Measurements from ENCODE around the gene POMGNT2. TPM values are rescaled to one million over a fixed set of nuclear protein-coding genes. Genes with fewer than 3 reads are reported as not detected.

POMGNT2 gene
- total RNA-seq (2.3 and 2.8 TPM in 2 replicates), polyA plus RNA-seq (3.1 and 4.3 TPM in 2 replicates), polyA minus RNA-seq (4.9 and 5.6 TPM in 2 replicates)
- 2.5 TPM for total RNA-seq (2013)

DNA sequence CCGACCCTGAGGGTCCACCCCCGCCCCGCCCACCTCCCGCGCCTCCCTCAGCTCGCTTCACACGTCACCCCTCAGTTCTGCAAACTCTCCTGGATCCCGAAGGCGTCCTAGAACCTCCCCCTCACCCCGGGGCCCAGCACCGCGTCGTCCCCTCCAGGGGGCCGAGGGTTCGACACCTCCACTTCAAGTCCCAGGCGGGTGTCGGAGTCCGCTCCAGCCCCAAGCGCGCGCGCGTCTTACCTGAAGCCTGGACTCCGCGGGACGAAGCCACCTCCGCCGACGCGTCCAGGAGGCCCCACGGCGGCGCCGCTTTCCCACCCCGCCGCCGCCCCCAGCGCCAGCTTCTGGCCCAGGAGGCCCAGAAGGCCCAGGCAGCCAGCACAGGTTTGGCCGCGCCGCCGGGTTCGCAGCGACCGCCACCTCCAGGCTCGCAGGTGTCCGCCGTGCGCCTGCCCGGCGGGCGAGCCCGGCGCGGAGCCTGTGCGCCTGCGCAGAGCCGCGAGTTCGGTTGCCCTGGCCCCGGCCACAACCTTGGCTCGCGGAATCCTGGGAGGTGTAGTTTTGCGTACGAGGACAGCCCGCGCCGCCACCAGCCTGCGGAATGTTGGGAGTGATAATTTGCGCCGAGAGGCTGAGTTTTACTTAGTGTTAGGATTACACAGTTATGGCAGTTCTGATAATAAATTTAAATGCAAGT, at the start of gene POMGNT2:
POMGNT2 (minus strand) TSS at position 484 of the 697 bp plus-strand sequence. CDS start 24,648 bp downstream, outside the sequence.
- peak; percentile 96 for ATAC-seq (ENCODE audit: low read depth)
- H2AFZ ChIP-seq (ENCODE audit: insufficient read depth, low read depth, low read length, poor library complexity, severe bottlenecking) = peak within 1 kb of the TSS; percentile 97
- peak within 1 kb of the TSS; percentile 94 for H3K4me2 ChIP-seq (replicated peaks; ENCODE audit: low read depth, low read length, poor library complexity, severe bottlenecking)
- peaks cover 9 to 14% of the 10 kb centered on the region in 2 donors for H3K4me1 ChIP-seq (ENCODE audit: control insufficient read depth in 2 of 2, insufficient read depth in 2 of 2, low read length in 2 of 2)
- POLR2A ChIA-PET = no interaction called here
- TF ChIP-seq CTCF (IDR thresholded peaks at IDR 0.05) = no peak
- Mint-ChIP-seq H3K4me3 (peak within 1 kb of the TSS; percentile 87), H3K4me1 (peaks cover 14% of the 10 kb centered on the region), H3K9me3 (ENCODE audit: insufficient read depth) (no peaks in the 10 kb centered on the region), H3K27ac (peak within 1 kb of the TSS; percentile 32), H3K27me3 (no peaks in the 10 kb centered on the region)
- H3K9ac ChIP-seq (ENCODE audit: low read length) = peak within 1 kb of the TSS; percentile 84
- no peaks in the 10 kb centered on the region for H4K20me1 ChIP-seq (ENCODE audit: control insufficient read depth, insufficient read depth, low read length, poor library complexity, severe bottlenecking)
- no peaks in the 10 kb centered on the region for H3K9me3 ChIP-seq (ENCODE audit: control extremely low read depth in 1 of 3, control insufficient read depth in 2 of 3, insufficient read depth in 1 of 3, low read length in 2 of 3)
- intact Hi-C loops (cut with micrococcal nuclease) = loop anchor here (2.0 to 10.0 kb wide), 5 partner anchors 333 to 1232 kb away; partner anchors contain the start of genes ABHD5, ANO10, CCDC13 and SEC22C
- H3K27ac ChIP-seq (ENCODE audit: low read length in 2 of 2) = peak within 1 kb of the TSS in 1 of 2 donors; percentile 65
- peak; percentile 91 for DNase-seq
- H3K27me3 ChIP-seq (replicated peaks in 1 of 4; ENCODE audit: control extremely low read depth in 1 of 4, control insufficient read depth in 3 of 4, insufficient read depth in 4 of 4, low read length in 3 of 4) = no peaks in the 10 kb centered on the region
- peak within 1 kb of the TSS; percentile 21 to 79 (median 72) for H3K4me3 ChIP-seq (ENCODE audit: control extremely low read depth in 1 of 5, extremely low read depth in 1 of 5, insufficient read depth in 1 of 5, low read depth in 2 of 5, low read length in 4 of 5)
- H3K79me2 ChIP-seq (ENCODE audit: control insufficient read depth, insufficient read depth, low read length) = peaks cover 3% of the 10 kb centered on the region
- H3K36me3 ChIP-seq (replicated peaks in 1 of 2; ENCODE audit: control extremely low read depth in 1 of 2, control insufficient read depth in 1 of 2, extremely low read depth in 1 of 2, insufficient read depth in 2 of 2, low read length in 1 of 2) = no peaks in the 10 kb centered on the region
- CTCF ChIA-PET = interaction anchor here (0.5 kb wide), 1 partner anchor 327 kb away, joined by 3 read pairs; no protein-coding TSS in a partner anchor
- WGBS (ENCODE audit: insufficient coverage) = 1% methylated on average over 62 of the region's 71 CpGs

DNA sequence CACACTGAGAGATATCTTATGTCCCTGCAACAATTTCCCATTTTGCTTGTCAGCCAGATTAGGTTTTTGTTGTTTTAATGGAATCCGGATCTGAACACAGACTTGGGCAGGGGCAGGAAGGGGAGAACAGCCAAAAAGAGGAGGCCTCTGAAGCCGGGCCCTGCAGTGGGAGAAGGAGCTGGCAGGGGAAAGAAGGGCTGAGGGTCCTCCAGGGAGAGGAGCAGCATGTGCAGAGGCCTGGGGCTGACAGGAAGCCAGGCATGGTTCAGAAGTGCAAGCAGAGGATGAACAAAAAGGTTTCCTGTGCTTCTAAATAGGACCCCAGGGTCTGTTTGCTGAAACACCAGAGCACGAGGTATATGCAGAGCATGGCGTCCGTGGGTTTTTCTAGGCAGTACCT, 49.1 kb upstream of the POMGNT2 start:
- Mint-ChIP-seq H3K4me3 (no peak overlapping the region), H3K4me1 (no peaks in the 10 kb centered on the region), H3K9me3 (ENCODE audit: insufficient read depth) (no peaks in the 10 kb centered on the region), H3K27ac (no peak overlapping the region), H3K27me3 (peaks cover 28% of the 10 kb centered on the region)
- ATAC-seq (ENCODE audit: low read depth) = no peak
- Histone ChIP-seq H3K4me3 (ENCODE audit: control extremely low read depth in 1 of 5, extremely low read depth in 1 of 5, insufficient read depth in 1 of 5, low read depth in 2 of 5, low read length in 4 of 5) (no peak overlapping the region), H3K27me3 (replicated peaks in 1 of 4; ENCODE audit: control extremely low read depth in 1 of 4, control insufficient read depth in 3 of 4, insufficient read depth in 4 of 4, low read length in 3 of 4) (peaks cover 0 to 4% (median 0%) of the 10 kb centered on the region in 4 experiments), H3K27ac (ENCODE audit: low read length in 2 of 2) (no peak overlapping the region), H2AFZ (ENCODE audit: insufficient read depth, low read depth, low read length, poor library complexity, severe bottlenecking) (no peak overlapping the region), H3K4me2 (replicated peaks; ENCODE audit: low read depth, low read length, poor library complexity, severe bottlenecking) (no peak overlapping the region), H3K4me1 (ENCODE audit: control insufficient read depth in 2 of 2, insufficient read depth in 2 of 2, low read length in 2 of 2) (no peaks in the 10 kb centered on the region), H4K20me1 (ENCODE audit: control insufficient read depth, insufficient read depth, low read length, poor library complexity, severe bottlenecking) (no peaks in the 10 kb centered on the region), H3K36me3 (replicated peaks in 1 of 2; ENCODE audit: control extremely low read depth in 1 of 2, control insufficient read depth in 1 of 2, extremely low read depth in 1 of 2, insufficient read depth in 2 of 2, low read length in 1 of 2) (no peaks in the 10 kb centered on the region), H3K9ac (ENCODE audit: low read length) (no peak overlapping the region), H3K9me3 (ENCODE audit: control extremely low read depth in 1 of 3, control insufficient read depth in 2 of 3, insufficient read depth in 1 of 3, low read length in 2 of 3) (no peaks in the 10 kb centered on the region), H3K79me2 (ENCODE audit: control insufficient read depth, insufficient read depth, low read length) (no peaks in the 10 kb centered on the region)
- ChIA-PET POLR2A (no interaction called here), CTCF (no interaction called here)
- 30% methylated on average over 5 of the region's 5 CpGs for WGBS (ENCODE audit: insufficient coverage)
- TF ChIP-seq CTCF (IDR thresholded peaks at IDR 0.05) (no peak), EZH2 (IDR thresholded peaks at IDR 0.05; ENCODE audit: borderline replicate concordance, insufficient read depth, low read depth, low read length, poor library complexity, severe bottlenecking) (no peak)
- intact Hi-C loops (cut with micrococcal nuclease) = no loop called here
- no peak for DNase-seq
